BE2C (cell line): ENCODE data around the gene CRIM1.

Experiments
- DNase-seq: peaks from one replicate; pipeline ENCODE4 v3.0.0-alpha.2; 2020
- H3K27me3 ChIP-seq: fragments of 250-450 bp; sonication (Bioruptor Pico); 2 replicates; pipeline ENCODE4 v1.5.1; 2020; ENCODE audit warnings: mild to moderate bottlenecking
- H3K36me3 ChIP-seq: fragments of 250-450 bp; sonication (Bioruptor Pico); 2 replicates; pipeline ENCODE4 v1.5.1; 2020; ENCODE audit warnings: mild to moderate bottlenecking
- H3K4me1 ChIP-seq: fragments of 250-450 bp; sonication (Bioruptor Pico); 2 replicates; pipeline ENCODE4 v1.5.1; 2020
- H3K4me3 ChIP-seq: 2 replicates; pipeline ENCODE4 v1.5.1; 2011; ENCODE audit warnings: low read depth, low read length
- H3K9me3 ChIP-seq: fragments of 250-450 bp; sonication (Bioruptor Pico); 2 replicates; pipeline ENCODE4 v1.5.1; 2020
- CTCF ChIP-seq: IDR thresholded peaks from 2 replicates; pipeline ENCODE4 v1.5.1; 2012; ENCODE audit warnings: mild to moderate bottlenecking, low read depth, low read length

CRIM1 gene

GRCh38 chr2:36515538-36515937 lies 160.0 kb downstream of the CRIM1 start:
- no peak for DNase-seq
- Histone ChIP-seq H3K27me3 (peaks cover 21% of the 10 kb centered on the region), H3K4me1 (no peaks in the 10 kb centered on the region), H3K4me3 (no peak overlapping the region), H3K36me3 (no peaks in the 10 kb centered on the region), H3K9me3 (no peaks in the 10 kb centered on the region)
- no peak for TF ChIP-seq CTCF

- no peaks in the 10 kb centered on the region for H3K4me1 ChIP-seq
- H3K36me3 ChIP-seq = no peaks in the 10 kb centered on the region
- no peak for TF ChIP-seq CTCF
- H3K9me3 ChIP-seq = no peaks in the 10 kb centered on the region
- DNase-seq = no peak
- H3K27me3 ChIP-seq = peaks cover 21% of the 10 kb centered on the region
- H3K4me3 ChIP-seq = no peak overlapping the region
Observed at GRCh38 chr2:36516136-36516870, 160.7 kb downstream of the CRIM1 start.

GRCh38 chr2:36520431-36520830 lies 164.9 kb downstream of the CRIM1 start:
- no peaks in the 10 kb centered on the region for H3K9me3 ChIP-seq
- H3K27me3 ChIP-seq = no peaks in the 10 kb centered on the region
- no peaks in the 10 kb centered on the region for H3K4me1 ChIP-seq
- no peak for DNase-seq
- TF ChIP-seq CTCF = no peak
- H3K36me3 ChIP-seq = no peaks in the 10 kb centered on the region
- no peak overlapping the region for H3K4me3 ChIP-seq

GRCh38 chr2:36523153-36523552 lies 167.6 kb downstream of the CRIM1 start:
- no peaks in the 10 kb centered on the region for H3K4me1 ChIP-seq
- no peak overlapping the region for H3K4me3 ChIP-seq
- H3K27me3 ChIP-seq = no peaks in the 10 kb centered on the region
- H3K36me3 ChIP-seq = no peaks in the 10 kb centered on the region
- H3K9me3 ChIP-seq = no peaks in the 10 kb centered on the region
- TF ChIP-seq CTCF = no peak
- no peak for DNase-seq

- H3K36me3 ChIP-seq = no peaks in the 10 kb centered on the region
- no peak for TF ChIP-seq CTCF
- no peaks in the 10 kb centered on the region for H3K9me3 ChIP-seq
- no peaks in the 10 kb centered on the region for H3K4me1 ChIP-seq
- no peak for DNase-seq
- no peak overlapping the region for H3K4me3 ChIP-seq
- no peaks in the 10 kb centered on the region for H3K27me3 ChIP-seq
Observed at GRCh38 chr2:36525245-36525644, 169.7 kb downstream of the CRIM1 start.

- H3K36me3 ChIP-seq = no peaks in the 10 kb centered on the region
- no peaks in the 10 kb centered on the region for H3K4me1 ChIP-seq
- TF ChIP-seq CTCF = no peak
- no peak for DNase-seq
- no peak overlapping the region for H3K4me3 ChIP-seq
- no peaks in the 10 kb centered on the region for H3K27me3 ChIP-seq
- H3K9me3 ChIP-seq = no peaks in the 10 kb centered on the region
Observed at GRCh38 chr2:36526226-36526625, 170.6 kb downstream of the CRIM1 start.
